BLaER1 treated with 17β-estradiol and CSF1 and Interleukin-3, amounts not matched to agents 10 nM and 100 nM (cell line): Measurements from ENCODE around the gene PKN1.
"Not testable (repeated sequence)": the region's sequence is repeated elsewhere in the genome, so short reads cannot be mapped to it uniquely, and the experiment has no call there.

Source experiments
- H3K27ac ChIP-seq, 11 experiments: shearing (Covaris generic); formaldehyde crosslinking; 2 replicates each; pipeline ENCODE4 v1.8.1; 2022
- H3K27me3 ChIP-seq, 11 experiments: shearing (Covaris generic); formaldehyde crosslinking; 2 replicates each; pipeline ENCODE4 v1.8.1; 2022
- H3K36me3 ChIP-seq, 11 experiments: shearing (Covaris generic); formaldehyde crosslinking; 2 replicates each; pipeline ENCODE4 v1.8.1; 2022
- H3K4me1 ChIP-seq, 10 experiments: shearing (Covaris generic); formaldehyde crosslinking; 2 replicates each; pipeline ENCODE4 v1.8.1; 2022
- H3K4me2 ChIP-seq, 11 experiments: shearing (Covaris generic); formaldehyde crosslinking; 2 replicates each; pipeline ENCODE4 v1.8.1; 2022
- H3K4me3 ChIP-seq, 10 experiments: shearing (Covaris generic); formaldehyde crosslinking; 2 replicates each; pipeline ENCODE4 v1.8.1; 2022
- H3K9ac ChIP-seq, 11 experiments: shearing (Covaris generic); formaldehyde crosslinking; 2 replicates each; pipeline ENCODE4 v1.8.1; 2022
- H3K9me3 ChIP-seq, 11 experiments: shearing (Covaris generic); formaldehyde crosslinking; replicated peaks in 1 of 11; 2 replicates each; pipeline ENCODE4 v1.8.1; 2022
- H4K20me1 ChIP-seq, 11 experiments: shearing (Covaris generic); formaldehyde crosslinking; 2 replicates each; pipeline ENCODE4 v1.8.1; 2022
- Cebpa-rat ChIP-seq, 11 experiments: shearing (Covaris generic); IDR thresholded peaks; 2 replicates each; pipeline ENCODE4 v1.8.1; 2022

Gene PKN1

DNA sequence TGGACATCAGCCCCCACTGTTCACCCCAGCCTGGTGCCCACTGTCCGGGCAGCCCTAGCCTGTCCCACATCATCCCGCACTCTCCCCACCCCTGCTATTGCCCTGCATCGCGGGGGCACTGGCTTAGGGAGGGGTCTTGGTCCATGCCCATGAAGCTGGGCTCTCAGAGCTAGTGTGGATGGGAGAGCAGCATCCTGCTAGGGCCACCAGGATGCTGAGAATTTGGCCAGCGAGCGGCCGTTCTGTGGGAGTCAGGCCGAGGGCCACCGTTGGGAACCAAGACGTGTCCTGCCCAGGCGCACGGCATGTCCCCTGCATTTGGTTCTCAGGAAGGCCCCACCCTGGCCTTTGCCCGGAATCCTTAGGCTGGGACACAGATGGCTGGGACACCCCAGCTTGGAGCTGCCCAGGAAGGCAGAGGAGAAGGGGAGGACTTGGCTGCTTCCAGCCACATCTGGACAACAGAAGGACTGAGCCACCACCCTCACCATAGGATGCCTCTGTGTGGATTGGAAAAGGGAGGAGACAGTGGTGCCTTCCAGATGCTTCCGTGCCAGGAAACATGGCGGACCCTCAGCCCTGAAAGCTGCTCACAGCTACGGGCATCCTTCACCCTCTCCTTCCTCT, 37.3 kb upstream of the PKN1 start:
- no peak overlapping the region for H3K4me3 ChIP-seq
- no peaks in the 10 kb centered on the region for H3K27me3 ChIP-seq
- peaks cover 61 to 84% (median 75%) of the 10 kb centered on the region in 11 experiments for H3K36me3 ChIP-seq
- no peak overlapping the region for H3K27ac ChIP-seq
- H3K4me1 ChIP-seq, result peaks cover 5 to 17% (median 11%) of the 10 kb centered on the region in 10 experiments
- H3K9me3 ChIP-seq, result no peaks in the 10 kb centered on the region
- no peak for TF ChIP-seq Cebpa-rat (IDR thresholded peaks at IDR 0.05)
- no peak overlapping the region for H3K4me2 ChIP-seq
- H3K9ac ChIP-seq, result no peak overlapping the region
- peaks cover 0 to 26% (median 0%) of the 10 kb centered on the region in 11 experiments; a peak in 4 of 22 replicates for H4K20me1 ChIP-seq

DNA sequence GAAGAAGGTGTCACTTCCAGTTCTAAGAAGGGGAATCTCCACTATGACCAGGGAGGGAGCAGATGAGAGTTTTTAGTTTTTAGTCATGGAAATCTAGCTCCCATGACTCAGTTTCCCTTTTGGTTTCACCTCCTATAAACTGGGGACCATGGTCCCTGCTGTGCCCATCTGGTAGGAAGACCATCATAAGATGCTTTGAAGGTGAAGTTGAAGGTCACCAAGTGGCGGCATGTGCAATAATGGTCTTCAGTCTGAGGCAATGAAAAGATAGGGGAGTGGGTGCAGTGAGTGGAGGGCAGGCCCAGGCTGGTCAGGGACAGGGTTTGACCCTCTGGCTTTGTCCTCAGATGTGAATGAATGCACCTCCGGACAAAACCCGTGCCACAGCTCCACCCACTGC, 36.4 kb upstream of the PKN1 start:
- H3K4me3 ChIP-seq, result not testable (repeated sequence)

DNA sequence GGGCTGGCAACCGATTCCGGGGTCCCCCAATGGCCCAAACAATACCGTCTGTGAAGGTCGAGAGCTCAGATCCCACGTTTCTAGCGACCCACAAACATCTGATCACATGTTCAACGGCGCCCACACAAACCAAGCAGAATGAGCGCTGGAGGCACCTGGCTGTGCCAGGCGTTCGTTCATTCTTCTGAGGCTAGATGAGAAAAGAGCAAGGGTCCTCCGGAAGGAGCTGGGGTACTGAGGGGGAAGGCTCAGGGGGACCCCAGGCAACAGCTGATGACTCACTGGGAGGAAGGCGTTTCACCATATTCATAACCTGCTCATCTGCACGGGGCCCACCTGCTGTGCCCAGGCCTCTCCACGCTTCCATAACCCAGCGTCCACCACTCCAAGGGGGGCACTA, 35.9 kb upstream of the PKN1 start:
- not testable (repeated sequence) for H3K27ac ChIP-seq, H3K9me3 ChIP-seq, H3K4me2 ChIP-seq, H3K4me3 ChIP-seq, H3K27me3 ChIP-seq, H3K9ac ChIP-seq
- peaks cover 19 to 30% (median 23%) of the 10 kb centered on the region in 10 experiments for H3K4me1 ChIP-seq
- H4K20me1 ChIP-seq, result peaks cover 0 to 26% (median 0%) of the 10 kb centered on the region in 11 experiments; a peak in 5 of 22 replicates
- peaks cover 58 to 84% (median 72%) of the 10 kb centered on the region in 11 experiments for H3K36me3 ChIP-seq

More for the DNA sequence above, 36.4 kb upstream of the PKN1 start:
- H3K27me3 ChIP-seq, H3K4me2 ChIP-seq, H3K9ac ChIP-seq, H3K9me3 ChIP-seq, H3K27ac ChIP-seq: not testable (repeated sequence)
- peaks cover 14 to 26% (median 20%) of the 10 kb centered on the region in 10 experiments for H3K4me1 ChIP-seq
- H3K36me3 ChIP-seq, result peaks cover 57 to 84% (median 74%) of the 10 kb centered on the region in 11 experiments
- H4K20me1 ChIP-seq, result peaks cover 0 to 26% (median 0%) of the 10 kb centered on the region in 11 experiments; a peak in 5 of 22 replicates

DNA sequence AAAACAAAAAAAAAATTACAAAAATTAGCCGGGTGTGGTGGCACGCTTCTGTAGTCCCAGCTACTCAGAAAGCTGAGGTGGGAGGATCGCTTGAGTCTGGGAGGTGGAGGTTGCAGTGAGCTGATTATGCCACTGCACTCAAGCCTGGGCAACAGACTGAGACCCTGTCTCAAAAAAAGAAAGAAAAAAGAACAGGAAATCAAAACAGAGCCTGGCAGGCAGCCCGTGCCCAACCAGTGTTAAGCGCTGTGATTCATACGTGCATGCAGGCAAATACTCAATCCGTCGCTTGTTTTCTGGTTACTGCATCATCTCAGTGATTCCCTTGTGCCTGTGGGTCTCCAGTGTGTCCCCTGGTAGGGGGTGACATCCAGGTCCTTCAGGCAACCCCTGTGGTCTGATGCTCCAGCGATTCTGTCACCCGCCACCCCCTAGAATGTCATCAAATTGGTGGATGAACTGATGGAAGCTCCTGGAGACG, 32.1 kb upstream of the PKN1 start:
- Histone ChIP-seq H3K36me3 (peaks cover 59 to 84% (median 71%) of the 10 kb centered on the region in 11 experiments), H3K4me3 (peak overlapping the region in 4 of 10 experiments; percentile 2 to 23 (median 12); a peak in 3 of 20 replicates), H3K9me3 (no peaks in the 10 kb centered on the region), H3K4me1 (peaks cover 26 to 44% (median 33%) of the 10 kb centered on the region in 10 experiments), H3K4me2 (peak overlapping the region; percentile 57 to 78 (median 69)), H3K27ac (peak overlapping the region in 10 of 11 experiments; percentile 5 to 69 (median 55); a peak in 19 of 22 replicates), H3K27me3 (no peaks in the 10 kb centered on the region), H4K20me1 (peaks cover 0 to 11% (median 0%) of the 10 kb centered on the region in 11 experiments; a peak in 4 of 22 replicates), H3K9ac (peak overlapping the region in 8 of 11 experiments; percentile 26 to 58 (median 44); a peak in 15 of 22 replicates)
- peak in 3 of 11 experiments; percentile 27 to 63 (median 43); a peak in 2 of 22 replicates for TF ChIP-seq Cebpa-rat (IDR thresholded peaks at IDR 0.05)

DNA sequence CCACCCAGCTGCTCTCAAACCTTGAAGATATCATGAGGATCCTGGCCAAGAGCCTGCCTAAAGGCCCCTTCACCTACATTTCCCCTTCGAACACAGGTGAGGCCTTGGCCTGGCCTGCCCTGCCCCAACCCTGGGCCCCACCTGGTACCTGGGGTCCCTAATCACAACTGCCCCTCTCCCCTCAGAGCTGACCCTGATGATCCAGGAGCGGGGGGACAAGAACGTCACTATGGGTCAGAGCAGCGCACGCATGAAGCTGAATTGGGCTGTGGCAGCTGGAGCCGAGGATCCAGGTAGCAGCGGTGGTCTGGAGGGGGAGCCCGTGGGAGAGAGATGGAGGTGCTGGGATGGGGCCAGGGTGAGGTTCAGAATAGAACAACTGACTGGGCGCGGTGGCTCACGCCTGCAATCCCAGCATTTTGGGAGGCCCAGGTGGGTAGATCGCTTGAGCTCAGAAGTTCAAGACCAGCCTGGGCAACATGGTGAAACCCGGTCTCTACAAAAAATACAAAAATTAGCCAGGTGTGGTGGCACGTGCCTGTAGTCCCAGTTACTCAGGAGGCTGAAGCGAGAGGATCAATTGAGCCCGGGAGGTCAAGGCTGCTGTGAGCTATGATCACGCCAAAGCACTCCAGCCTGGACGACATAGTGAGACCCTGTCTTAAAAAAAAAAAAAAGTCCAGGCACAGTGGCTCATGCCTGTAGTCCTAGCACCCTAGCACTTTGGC, 31.5 kb upstream of the PKN1 start:
- Histone ChIP-seq H3K4me1 (peaks cover 30 to 48% (median 38%) of the 10 kb centered on the region in 10 experiments), H3K9ac (peak overlapping the region in 8 of 11 experiments; percentile 26 to 58 (median 44); a peak in 13 of 22 replicates), H3K9me3 (no peaks in the 10 kb centered on the region), H3K4me3 (peak overlapping the region in 3 of 10 experiments; percentile 2 to 23 (median 3); a peak in 3 of 20 replicates), H3K36me3 (peaks cover 57 to 82% (median 68%) of the 10 kb centered on the region in 11 experiments), H3K27me3 (no peaks in the 10 kb centered on the region), H3K27ac (peak overlapping the region in 10 of 11 experiments; percentile 5 to 69 (median 55); a peak in 19 of 22 replicates), H4K20me1 (peaks cover 0 to 10% (median 4%) of the 10 kb centered on the region in 11 experiments; a peak in 15 of 22 replicates), H3K4me2 (peak overlapping the region; percentile 57 to 78 (median 69))
- no peak for TF ChIP-seq Cebpa-rat (IDR thresholded peaks at IDR 0.05)

DNA sequence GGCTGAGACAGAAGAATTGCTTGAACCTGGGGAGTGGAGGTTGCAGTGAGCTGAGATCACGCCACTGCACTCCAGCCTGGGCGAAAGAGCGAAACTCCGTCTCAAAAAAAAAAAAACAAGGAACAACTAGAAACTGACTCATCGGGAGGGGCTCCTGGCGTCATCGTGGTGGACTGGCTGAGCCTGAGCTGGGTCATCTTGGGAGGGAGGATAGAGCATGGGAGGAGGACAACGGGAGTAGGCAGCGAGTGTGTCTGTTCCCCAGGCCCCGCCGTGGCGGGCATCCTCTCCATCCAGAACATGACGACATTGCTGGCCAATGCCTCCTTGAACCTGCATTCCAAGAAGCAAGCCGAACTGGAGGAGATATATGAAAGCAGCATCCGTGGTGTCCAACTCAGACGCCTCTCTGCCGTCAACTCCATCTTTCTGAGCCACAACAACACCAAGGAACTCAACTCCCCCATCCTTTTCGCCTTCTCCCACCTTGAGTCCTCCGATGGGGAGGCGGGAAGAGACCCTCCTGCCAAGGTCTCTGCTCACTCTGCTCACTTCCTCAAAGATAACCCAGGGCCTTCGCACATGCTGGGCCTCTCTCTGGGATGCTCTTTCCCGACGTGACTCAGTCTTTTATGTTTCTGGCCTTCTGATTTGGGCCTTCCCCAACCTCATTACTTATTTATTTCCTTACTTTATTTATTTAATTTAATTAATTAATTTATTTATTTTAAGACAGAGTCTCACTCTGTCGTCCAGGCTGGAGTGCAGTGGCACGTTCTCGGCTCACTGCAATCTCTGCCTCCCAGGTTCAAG, 30.6 kb upstream of the PKN1 start:
- H3K36me3 ChIP-seq, result peaks cover 65 to 85% (median 75%) of the 10 kb centered on the region in 11 experiments
- peak overlapping the region in 1 of 11 experiments; percentile 11; a peak in 1 of 22 replicates for H3K9ac ChIP-seq
- no peak overlapping the region for H3K4me3 ChIP-seq
- peak overlapping the region in 7 of 11 experiments; percentile 57 to 75 (median 69); a peak in 14 of 22 replicates for H3K4me2 ChIP-seq
- TF ChIP-seq Cebpa-rat (IDR thresholded peaks at IDR 0.05), result no peak
- H4K20me1 ChIP-seq, result peaks cover 0 to 19% (median 11%) of the 10 kb centered on the region in 11 experiments; a peak in 17 of 22 replicates
- H3K27me3 ChIP-seq, result no peaks in the 10 kb centered on the region
- no peaks in the 10 kb centered on the region for H3K9me3 ChIP-seq
- H3K27ac ChIP-seq, result peak overlapping the region in 6 of 11 experiments; percentile 8 to 68 (median 40); a peak in 6 of 22 replicates
- H3K4me1 ChIP-seq, result peaks cover 34 to 54% (median 41%) of the 10 kb centered on the region in 10 experiments

DNA sequence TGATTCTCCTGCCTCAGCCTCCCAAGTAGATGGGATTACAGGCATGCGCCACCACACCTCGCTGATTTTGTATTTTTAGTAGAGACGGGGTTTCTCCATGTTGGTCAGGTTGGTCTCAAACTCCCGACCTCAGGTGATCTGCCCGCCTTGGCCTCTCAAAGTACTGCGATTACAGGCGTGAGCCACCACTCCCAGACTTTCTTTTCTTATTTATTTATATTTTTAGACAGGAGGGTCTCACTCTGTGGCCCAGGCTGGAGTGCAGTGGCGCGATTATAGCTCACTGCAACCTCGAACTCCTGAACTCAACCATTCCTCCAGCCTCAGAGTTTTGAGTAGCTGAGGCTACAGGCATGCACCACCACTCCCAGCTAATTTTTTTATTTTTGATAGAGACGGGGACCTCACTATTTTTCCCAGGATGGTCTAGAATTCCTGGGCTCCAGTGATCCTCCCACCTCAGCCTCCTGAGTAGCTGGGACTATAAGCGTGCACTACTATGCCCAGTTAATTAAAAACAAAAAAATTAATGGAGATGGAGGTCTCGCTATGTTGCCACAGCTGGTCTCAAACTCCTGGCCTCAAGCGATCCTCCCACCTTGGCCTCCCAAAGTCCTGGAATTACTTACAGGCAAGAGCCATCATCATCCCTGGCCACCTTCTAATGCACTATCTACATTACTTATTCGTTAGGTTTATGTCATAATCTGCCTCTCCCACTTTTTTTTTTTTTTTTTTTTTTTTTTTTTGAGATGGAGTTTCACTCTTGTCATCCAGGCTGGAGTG, 29.8 kb upstream of the PKN1 start:
- not testable (repeated sequence) for H3K9ac ChIP-seq, H3K27me3 ChIP-seq, H3K27ac ChIP-seq, H3K9me3 ChIP-seq, H3K4me3 ChIP-seq
- Histone ChIP-seq H3K4me1 (peaks cover 34 to 62% (median 45%) of the 10 kb centered on the region in 10 experiments), H4K20me1 (peaks cover 6 to 27% (median 19%) of the 10 kb centered on the region in 11 experiments; a peak in 21 of 22 replicates), H3K4me2 (peak overlapping the region in 2 of 11 experiments; percentile 57 to 69; a peak in 2 of 22 replicates), H3K36me3 (peaks cover 68 to 88% (median 78%) of the 10 kb centered on the region in 11 experiments)

DNA sequence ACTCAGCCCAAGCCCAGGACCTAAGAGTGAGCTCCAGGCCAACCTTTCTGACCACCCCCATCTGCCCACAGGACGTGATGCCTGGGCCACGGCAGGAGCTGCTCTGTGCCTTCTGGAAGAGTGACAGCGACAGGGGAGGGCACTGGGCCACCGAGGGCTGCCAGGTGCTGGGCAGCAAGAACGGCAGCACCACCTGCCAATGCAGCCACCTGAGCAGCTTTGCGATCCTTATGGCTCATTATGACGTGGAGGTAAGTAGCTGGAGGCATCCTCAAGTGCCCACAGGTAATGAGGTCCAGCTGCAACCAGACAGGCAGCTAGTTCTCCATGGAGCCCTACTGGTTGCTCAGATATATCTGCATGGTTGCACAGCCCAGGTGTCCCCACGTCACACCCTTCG, 28.8 kb upstream of the PKN1 start:
- H3K9me3 ChIP-seq, result no peaks in the 10 kb centered on the region
- H4K20me1 ChIP-seq, result peaks cover 16 to 37% (median 29%) of the 10 kb centered on the region in 11 experiments; a peak in 21 of 22 replicates
- no peak for TF ChIP-seq Cebpa-rat (IDR thresholded peaks at IDR 0.05)
- H3K4me2 ChIP-seq, result no peak overlapping the region
- H3K4me3 ChIP-seq, result no peak overlapping the region
- no peaks in the 10 kb centered on the region for H3K27me3 ChIP-seq
- H3K9ac ChIP-seq, result no peak overlapping the region
- H3K36me3 ChIP-seq, result peaks cover 74 to 90% (median 81%) of the 10 kb centered on the region in 11 experiments
- H3K4me1 ChIP-seq, result peaks cover 34 to 72% (median 53%) of the 10 kb centered on the region in 10 experiments
- no peak overlapping the region for H3K27ac ChIP-seq
